Right atrium auricular region (tissue), 2 donors: Measurements from ENCODE around the gene STAT4. TPM values are rescaled to one million over a fixed set of nuclear protein-coding genes. Genes with fewer than 3 reads are reported as not detected.

Source experiments
- DNase-seq: peaks from one replicate; pipeline ENCODE4 v3.0.0-alpha.2; 2019; ENCODE audit warnings: low spot score
- H3K27ac ChIP-seq, 2 donors: fragments of 200-600 bp; sonication (generic); 1 replicate in 1 of 2; 2 replicates in 1 of 2; pipeline ENCODE4 v1.5.1; 2016 to 2019
- H3K27me3 ChIP-seq, 2 donors: fragments of 200-600 bp; sonication (generic); one replicate each; pipeline versions ENCODE4 v1.5.1 to v1.6.0; 2017 to 2019
- H3K36me3 ChIP-seq: fragments of 200-600 bp; sonication (generic); one replicate; pipeline ENCODE4 v1.5.1; 2016
- H3K4me1 ChIP-seq, 2 donors: fragments of 200-600 bp; sonication (generic); one replicate each; pipeline versions ENCODE4 v1.5.1 to v1.6.0; 2017 to 2019
- H3K4me3 ChIP-seq, 2 donors: fragments of 200-600 bp; sonication (generic); 1 replicate in 1 of 2; 2 replicates in 1 of 2; pipeline ENCODE4 v1.5.1; 2017 to 2019; ENCODE audit warnings: mild to moderate bottlenecking in 1 of 2, moderate library complexity in 1 of 2
- H3K9me3 ChIP-seq, 2 donors: fragments of 200-600 bp; sonication (generic); one replicate each; pipeline ENCODE4 v1.5.1; 2019
- CTCF ChIP-seq, 2 donors: fragments of 200-600 bp; sonication (generic); IDR thresholded peaks; one replicate each; pipeline ENCODE4 v1.5.1; 2019; ENCODE audit warnings: antibody characterized with exemption in 2 of 2
- total RNA-seq, 2 donors: library from RNA; depleted of rRNA; stranded (reverse); fragments of >200 nt; gene quantifications; one replicate each; pipeline ENCODE4 v1.1.0, GENCODE V29; 2016

The STAT4 gene
- total RNA-seq, 2 donors from 2014 or later = 15.2 to 27.3 TPM

GRCh38 chr2:191038241-191038725 lies 112.5 kb downstream of the STAT4 start:
- peaks cover 15% of the 10 kb centered on the region for H3K36me3 ChIP-seq
- no peak overlapping the region for H3K27ac ChIP-seq
- TF ChIP-seq CTCF (IDR thresholded peaks at IDR 0.05) = no peak
- no peak for DNase-seq
- no peak overlapping the region for H3K4me3 ChIP-seq
- H3K4me1 ChIP-seq = no peaks in the 10 kb centered on the region
- H3K27me3 ChIP-seq = no peaks in the 10 kb centered on the region
- no peaks in the 10 kb centered on the region for H3K9me3 ChIP-seq

DNA sequence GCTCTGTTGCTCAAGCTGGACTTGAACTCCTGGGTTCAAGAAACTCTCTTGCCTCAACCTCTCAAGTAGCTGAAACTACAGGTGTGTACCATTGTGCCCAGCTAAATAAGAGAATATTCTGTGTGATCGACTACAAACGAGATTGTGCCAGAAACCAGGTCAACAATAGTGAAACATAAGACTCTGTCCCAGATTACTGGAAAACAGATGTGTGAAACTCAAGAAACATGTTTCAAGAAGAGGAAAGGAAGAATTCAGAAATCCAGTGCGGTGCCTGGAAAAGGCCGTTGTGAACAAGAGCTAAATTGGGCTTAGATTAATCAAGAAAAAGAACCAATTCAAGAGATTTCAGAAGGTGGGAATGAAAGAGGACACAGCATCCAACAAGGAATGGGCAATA lies 113.4 kb downstream of the STAT4 start:
- no peak for TF ChIP-seq CTCF (IDR thresholded peaks at IDR 0.05)
- no peak overlapping the region for H3K27ac ChIP-seq
- peaks cover 15% of the 10 kb centered on the region for H3K36me3 ChIP-seq
- no peak overlapping the region for H3K4me3 ChIP-seq
- no peaks in the 10 kb centered on the region for H3K4me1 ChIP-seq
- DNase-seq = no peak
- no peaks in the 10 kb centered on the region for H3K9me3 ChIP-seq
- H3K27me3 ChIP-seq = no peaks in the 10 kb centered on the region

DNA sequence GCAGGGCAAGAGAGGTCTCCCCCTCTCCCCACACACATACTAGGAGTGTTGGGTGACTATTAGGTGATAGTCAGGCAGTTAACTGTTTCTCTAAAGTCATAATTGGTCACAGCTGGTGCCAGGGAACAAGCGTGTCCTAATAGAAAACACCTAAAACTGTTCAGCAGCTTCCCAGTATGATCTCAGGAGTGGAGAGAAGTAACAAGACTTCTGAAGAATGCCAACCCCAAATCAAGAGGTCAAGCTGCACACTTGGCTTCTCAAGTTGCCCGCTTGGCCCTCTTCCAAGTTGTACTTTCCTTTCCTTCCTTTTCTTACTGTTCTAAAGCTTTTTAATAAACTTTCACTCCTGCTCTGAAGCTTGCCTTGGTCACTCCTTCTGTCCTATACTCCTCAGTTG lies 114.4 kb downstream of the STAT4 start:
- no peak for DNase-seq
- H3K36me3 ChIP-seq = peaks cover 15% of the 10 kb centered on the region
- H3K27me3 ChIP-seq = no peaks in the 10 kb centered on the region
- H3K27ac ChIP-seq = no peak overlapping the region
- no peak for TF ChIP-seq CTCF (IDR thresholded peaks at IDR 0.05)
- no peak overlapping the region for H3K4me3 ChIP-seq
- H3K9me3 ChIP-seq = no peaks in the 10 kb centered on the region
- no peaks in the 10 kb centered on the region for H3K4me1 ChIP-seq

- no peak for TF ChIP-seq CTCF (IDR thresholded peaks at IDR 0.05)
- Histone ChIP-seq H3K9me3 (no peaks in the 10 kb centered on the region), H3K27ac (peak overlapping the region in 1 of 2 donors; percentile 28), H3K4me3 (no peak overlapping the region), H3K36me3 (peaks cover 5% of the 10 kb centered on the region), H3K27me3 (no peaks in the 10 kb centered on the region), H3K4me1 (peaks cover 0 to 6% of the 10 kb centered on the region in 2 donors)
- no peak for DNase-seq
These were observed 118.0 kb downstream of the STAT4 start for GRCh38 chr2:191032588-191033429.

DNA sequence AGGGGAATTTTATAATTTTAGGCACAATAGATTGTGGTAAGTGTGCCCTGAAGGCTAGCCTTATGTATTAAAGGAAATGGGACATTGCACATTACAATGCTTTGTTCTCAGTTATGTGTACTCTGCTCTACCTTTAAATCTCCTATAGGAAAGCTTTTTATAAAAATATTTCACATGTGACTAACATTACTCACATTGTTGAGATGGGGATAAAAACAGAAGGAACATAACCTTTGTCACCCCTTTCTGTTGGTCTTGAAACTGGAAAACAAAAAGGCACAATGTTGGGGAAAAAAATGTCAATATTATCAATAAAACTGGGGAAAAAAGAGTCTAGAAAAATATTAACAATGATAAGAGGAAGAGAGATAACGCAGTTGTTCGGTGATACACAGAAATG lies 119.5 kb downstream of the STAT4 start:
- DNase-seq = no peak
- H3K4me1 ChIP-seq = peaks cover 0 to 6% of the 10 kb centered on the region in 2 donors
- TF ChIP-seq CTCF (IDR thresholded peaks at IDR 0.05) = no peak

More for the DNA sequence above, 119.5 kb downstream of the STAT4 start:
- Histone ChIP-seq H3K27me3 (no peaks in the 10 kb centered on the region), H3K9me3 (no peaks in the 10 kb centered on the region), H3K4me3 (no peak overlapping the region), H3K27ac (no peak overlapping the region), H3K36me3 (no peaks in the 10 kb centered on the region)
